GM21786 (cell line): Measurements from ENCODE around the gene GON4L.
"Not testable (repeated sequence)": the region's sequence is repeated elsewhere in the genome, so short reads cannot be mapped to it uniquely, and the experiment has no call there.

Source experiments
- ATAC-seq: cut with Tn5 transposase; IDR thresholded peaks from one replicate; pipeline ENCODE4 v1.9.1; 2021; ENCODE audit not compliant: unreplicated experiment

GON4L gene

DNA sequence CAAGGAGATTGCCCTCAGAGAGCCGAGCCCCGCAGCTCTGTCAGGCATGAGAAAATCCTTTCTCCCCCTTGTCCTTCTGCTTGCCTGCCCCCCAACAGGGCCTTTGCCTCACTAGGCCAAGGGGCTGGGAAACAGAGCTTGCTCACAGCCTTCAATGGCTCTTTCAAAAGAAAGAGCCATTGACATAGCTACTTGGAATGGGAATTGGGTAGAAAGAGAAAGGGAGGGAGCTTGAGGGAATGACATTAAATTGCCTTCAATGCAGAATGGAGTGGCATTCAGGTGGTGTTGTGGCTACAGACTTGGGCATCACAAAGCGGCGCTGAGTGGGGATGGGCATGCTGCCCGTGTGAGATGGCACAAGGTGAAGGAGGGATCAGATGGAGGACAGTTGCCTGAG lies 15.5 kb upstream of the GON4L start:
- no peak for ATAC-seq

DNA sequence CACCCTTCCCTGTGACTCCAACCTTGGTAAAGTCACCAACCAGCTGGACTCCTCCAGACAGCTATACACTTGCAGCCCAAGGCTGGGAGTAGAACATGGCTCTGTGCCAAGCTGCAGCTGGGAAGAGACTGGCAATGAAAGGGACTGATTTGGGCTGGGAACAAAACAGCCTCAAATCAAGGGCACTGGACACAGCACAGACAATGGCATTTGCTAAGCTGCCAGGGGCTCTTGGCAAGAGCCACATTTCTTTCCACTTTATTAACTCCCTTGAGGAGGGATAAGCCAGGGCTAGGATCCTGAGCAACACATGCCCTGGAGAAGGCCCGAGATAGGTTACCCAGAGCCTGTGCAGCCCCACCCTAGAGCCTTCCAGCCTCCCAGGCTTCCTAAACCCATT lies 14.4 kb upstream of the GON4L start:
- ATAC-seq: no peak

DNA sequence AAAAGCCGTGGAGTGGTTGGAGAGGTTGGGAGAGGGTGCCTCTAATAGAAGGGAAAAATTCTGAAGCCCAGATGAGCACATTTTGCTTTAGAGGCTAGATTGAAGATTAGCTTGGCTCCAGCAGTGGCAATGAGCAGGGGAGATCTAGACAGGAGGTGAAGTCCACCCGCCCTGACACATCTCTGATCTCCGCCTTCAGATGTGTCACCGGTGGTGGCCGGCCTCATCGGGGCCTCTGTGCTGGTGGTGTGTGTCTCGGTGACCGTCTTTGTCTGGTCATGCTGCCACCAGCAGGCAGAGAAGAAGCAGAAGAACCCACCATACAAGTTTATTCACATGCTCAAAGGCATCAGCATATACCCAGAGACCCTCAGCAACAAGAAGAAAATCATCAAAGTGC lies 10.8 kb upstream of the GON4L start:
- ATAC-seq: no peak

DNA sequence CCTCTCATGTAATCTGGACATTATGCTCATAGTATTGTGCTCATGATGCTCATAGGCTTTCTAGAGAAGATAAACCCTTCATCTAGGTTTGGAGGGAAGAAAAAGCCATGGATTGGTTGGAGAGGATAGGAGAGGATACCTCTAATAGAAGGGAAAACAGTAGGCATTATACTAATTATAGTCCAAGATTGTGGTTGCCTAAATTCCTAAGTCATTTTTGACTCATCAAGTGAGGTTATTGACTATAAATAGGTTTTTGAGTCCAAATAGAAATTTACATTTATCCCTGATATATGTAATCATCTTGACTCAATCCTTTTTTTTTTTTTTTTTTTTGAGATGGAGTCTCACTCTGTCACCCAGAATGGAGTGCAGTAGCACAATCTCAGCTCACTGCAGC lies 7.4 kb upstream of the GON4L start:
- no peak for ATAC-seq

DNA sequence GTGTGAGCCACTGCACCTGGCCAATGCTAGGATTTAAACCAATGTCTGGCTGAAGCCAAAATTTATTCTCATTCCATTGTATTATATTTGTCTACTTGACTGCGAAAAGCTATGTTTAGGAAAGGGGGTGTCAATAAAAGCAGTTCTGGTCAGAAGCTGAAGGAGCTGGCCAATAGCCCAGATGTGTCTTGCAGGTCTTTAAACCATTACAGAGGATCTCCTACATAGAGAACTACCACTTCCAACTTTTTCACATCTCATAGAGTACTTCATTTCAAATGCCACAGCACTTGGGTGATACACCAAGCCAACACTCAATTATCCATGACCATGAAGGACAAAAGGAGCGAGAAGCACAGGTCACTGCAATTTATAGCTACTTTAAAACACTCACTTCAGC lies 4.9 kb upstream of the GON4L start:
- no peak for ATAC-seq

DNA sequence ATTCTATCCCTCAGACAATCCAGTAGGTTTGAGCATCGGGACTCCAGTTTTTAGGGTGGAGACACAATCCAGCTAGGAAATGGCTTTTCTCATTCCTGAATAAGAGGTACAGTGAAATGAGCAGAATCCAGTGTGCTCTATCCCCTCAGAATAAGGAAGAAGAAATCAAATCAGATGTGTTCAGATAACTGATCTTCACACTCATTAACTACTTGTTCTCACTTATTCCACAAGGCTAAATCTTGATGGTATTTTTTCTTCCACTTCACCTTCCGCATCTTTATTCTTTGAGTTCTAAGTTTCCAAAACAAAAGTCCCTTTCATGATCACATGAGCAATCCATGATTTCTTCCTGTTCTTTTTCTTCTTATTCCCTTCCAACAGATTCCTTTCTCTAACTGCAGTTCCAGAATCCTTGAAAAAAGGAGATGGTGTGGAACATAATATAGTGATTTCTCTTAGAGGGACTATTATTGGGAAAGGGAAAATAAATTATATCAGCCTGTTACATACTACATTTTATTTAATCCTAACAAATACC lies 4.0 kb upstream of the GON4L start:
- no peak for ATAC-seq

DNA sequence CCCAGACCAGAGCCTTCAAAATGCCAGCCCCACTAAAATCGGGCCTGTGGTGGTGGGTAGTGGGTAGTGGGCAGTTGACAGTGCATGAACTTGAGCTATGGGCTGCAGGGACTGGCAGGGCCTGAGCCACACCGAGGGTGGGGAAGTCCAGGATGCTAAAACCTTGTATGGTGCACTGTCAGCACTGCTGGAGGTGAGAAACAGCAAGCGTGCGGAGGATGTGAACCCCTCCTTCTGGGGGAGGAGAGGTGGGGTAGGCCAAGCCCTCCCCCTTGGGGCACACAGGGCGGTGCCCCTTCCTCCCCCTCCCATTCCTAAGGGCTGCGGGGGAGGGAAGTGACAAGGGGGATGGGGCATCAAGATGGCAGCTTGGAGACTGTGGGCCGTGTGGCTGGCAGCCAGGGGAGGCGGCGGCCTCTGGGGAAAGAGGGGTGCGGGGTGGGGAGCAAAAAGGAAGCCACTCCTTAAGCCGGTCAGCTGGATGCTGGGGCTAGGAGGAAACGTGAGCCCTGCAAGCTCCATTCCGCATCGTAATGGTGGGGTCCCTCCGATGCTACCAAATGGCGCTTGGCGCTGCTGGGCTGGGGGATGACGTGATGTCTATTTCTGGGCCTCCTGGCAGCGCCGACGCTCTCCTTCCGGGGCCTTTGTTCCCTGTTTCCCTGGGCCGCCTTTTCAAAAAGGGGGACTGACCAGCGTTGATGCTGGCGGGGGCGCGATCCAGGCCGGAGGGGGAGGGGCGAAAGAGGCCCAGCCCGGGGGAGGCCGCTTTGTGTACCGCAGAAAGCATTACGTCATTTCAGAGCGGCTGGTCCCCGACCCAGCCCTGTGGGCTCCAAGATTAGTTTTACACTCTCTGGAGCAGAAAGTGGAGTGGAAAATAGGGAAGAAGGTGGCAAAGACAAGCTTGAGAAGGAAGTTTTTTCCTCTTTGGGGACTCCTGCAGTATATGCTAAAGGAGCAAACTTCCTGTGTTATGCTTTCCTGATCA lies 3.2 kb upstream of the GON4L start:
- ATAC-seq: no peak

DNA sequence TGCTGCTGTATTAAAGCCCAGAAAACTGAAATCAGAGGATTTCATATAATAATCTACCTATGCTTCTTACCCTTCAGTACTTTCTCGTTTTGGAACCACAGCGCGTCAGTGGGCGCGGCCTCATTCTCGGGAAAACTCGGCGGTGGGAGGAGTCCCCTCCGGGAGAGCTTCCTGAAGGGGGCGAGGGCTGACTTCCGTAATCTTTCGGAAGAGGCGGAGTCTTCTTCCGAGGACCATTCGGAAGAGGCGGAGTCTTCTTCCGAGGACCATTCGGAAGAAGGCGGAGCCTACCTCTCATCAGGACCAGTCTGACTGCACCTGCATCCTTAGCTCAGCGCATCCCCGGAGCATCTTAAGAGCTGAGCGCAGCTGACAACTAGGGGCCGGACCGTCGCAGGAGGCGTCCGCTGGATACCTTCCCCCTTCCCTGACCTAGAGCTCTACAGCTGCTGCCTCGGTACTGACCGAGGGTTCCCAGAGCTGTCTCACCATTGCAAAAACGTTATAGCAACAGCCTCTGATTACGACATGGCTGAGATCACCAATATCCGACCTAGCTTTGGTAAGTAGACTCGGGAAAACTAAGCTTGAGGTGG lies 2.3 kb upstream of the GON4L start, which contains the start of gene SYT11:
SYT11 (plus strand) TSS at position 334 of the 596 bp plus-strand sequence; CDS start at position 529, 195 bp downstream.
- ATAC-seq: peak; percentile 64

DNA sequence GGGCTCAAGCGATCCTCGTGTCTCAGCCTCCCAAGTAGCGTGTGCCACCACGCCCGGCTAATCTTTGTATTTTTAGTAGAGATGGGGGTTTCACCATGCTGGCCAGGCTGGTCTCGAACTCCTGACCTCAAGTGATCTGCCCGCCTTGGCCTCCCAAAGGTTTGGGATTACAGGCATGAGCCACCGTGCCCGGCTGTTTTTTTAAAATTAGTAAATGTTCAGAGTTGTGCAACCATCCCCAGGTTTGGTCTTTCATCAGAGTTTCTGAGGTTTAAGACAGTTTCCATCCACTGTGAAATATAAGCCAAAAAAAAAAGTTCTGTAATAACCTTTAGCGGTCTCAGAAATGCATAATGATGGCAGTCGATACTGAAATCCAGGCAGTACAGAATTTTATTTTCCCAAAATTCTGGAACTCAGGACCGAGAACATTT lies 1.8 kb upstream of the GON4L start:
- ATAC-seq: peak; percentile 2

DNA sequence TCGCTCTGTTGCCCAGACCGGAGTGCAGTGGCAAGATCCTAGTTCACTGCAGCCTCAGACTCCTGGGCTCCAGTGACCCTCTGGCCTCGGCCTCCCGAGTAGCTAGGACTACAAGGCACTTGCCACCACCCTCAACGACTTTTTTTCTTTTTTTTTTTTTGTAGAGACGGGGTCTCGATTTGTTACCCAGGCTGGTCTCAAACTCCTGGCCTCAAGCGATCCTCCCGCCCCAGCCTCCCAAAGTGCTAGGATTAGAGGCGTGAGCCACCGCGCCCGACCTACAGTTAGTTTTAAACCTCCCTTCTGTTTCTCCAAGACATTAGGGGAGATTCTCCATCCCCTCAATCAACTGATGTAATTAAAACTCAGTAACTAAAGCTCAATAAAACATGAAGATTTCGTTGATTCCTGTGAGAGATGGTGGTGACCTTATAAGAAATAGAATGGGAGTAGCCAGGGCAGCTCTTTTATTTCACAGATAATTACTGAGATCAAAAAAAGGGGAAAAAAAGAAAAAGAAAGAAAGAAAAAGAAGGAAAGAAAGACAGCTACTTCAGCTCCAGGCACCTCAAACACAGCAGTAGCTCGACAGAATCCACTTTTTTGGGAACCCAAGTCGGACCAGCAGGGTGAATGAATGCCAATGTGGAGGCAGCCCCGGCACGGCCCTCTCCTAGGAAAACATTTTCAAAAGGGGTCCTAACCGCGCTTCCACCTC lies 598 bp downstream of the GON4L start:
- no peak for ATAC-seq

DNA sequence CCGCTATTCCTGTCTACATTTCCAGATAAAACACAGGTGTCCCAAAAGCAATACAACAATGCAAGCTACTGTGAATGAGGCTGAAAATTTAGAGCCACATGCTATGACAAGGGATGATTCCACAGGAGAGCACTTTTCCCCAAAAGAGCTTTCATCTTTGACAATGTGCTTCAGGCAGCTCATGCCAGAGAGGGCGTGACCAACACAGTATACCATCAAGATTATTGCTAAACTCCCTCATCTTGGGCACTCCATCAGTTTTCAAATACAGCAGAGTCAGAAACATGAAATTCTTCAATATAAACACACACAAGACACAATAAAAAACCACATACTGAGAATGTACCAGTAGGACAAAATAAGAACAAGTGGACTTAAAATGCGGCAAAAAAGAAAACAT lies 6.7 kb downstream of the GON4L start:
- ATAC-seq: no peak

DNA sequence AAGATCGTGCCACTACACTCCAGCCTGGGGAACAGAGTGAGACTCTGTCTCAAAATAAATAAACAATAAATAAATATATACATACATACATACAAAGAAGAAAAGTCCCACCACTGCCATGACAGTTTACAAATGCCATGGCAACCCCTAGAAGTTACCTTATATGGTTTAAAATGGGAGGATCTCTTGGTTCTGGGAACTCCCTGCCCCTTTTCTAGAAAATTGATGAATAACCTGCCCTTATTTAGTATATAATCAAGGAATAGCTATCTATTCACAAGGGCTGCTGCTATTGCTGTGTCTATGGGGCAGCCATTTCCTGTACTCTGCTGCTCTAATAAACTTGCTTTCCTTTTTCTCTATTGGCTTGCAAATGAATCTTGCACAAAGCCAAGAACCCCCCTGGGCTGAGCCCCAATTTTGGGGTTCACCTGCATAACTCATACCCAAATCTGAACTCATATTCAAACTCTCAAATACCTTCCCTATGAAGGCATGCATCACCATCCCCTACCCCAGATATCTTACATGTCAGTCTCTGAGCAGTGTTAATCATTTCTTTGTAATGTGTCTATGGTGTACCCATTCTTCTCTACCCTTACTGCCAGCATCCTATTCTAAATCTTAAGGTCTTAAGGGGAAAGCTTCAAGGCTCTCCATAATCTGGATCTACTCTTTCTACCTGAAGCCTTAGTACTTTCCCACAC lies 9.0 kb downstream of the GON4L start:
- ATAC-seq: no peak

DNA sequence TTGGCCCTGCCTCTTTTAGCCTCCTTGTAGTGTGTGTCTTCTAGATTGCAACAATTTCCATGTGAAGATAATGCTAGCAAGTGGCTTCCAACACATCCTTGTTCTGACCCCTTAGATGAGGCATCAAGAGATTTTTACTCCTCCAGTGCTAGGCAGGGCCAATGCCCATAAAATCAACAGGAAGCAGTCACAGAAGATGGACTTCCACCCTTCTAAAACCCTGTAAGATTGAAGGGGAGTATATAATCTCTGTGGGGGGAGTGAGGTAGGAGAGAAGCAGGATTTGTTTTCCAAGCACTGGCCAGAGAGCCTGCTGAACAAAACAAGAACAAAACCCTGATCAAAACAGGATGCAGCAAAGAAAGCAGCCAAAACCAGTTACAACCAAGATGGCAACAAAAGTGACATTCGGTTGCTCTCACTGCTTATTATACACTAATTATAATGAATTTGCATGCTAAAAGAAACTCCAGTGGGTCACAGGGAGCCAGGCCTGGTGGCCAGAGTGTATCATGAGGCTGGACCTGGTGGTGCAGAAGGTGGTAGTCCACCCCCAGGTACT lies 12.1 kb downstream of the GON4L start:
- no peak for ATAC-seq

DNA sequence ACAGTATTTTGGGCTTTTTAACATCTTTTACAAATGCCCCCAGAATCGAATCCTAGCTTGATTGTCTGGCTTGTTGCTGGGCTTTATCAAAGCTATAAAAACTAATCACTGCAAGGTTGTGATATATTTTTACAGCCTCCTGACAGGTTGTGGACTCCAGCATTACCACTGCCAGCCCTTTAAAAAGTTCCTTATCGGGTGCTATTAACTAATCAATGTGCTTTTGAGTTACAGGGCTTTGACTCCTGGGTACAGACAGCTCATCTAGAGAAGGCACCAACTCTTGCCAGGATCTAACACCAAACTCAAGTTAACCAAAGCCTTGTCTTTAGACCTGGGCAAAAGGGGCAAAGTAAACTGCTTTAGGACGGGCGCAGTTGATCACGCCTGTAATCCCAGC lies 16.6 kb downstream of the GON4L start:
- ATAC-seq: no peak

DNA sequence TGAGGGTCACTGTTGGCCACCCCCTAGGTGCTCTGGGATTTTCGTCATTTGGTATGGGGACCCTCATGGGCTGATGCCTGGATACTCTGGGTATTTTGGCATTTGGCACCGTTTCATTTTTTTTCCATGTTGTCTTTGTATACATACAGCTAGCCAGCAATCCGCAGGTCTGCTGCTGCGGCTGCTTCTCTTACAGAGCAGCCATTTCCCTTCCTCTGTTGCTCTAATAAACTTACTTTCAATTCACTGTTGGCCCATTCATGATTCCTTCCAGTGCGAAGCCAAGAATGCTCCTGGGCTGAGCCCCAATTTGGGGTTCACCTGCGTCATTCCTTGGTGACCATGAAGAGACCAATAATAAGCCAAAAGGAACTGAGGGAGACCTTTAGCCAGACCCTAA lies 21.5 kb downstream of the GON4L start:
- no peak for ATAC-seq

DNA sequence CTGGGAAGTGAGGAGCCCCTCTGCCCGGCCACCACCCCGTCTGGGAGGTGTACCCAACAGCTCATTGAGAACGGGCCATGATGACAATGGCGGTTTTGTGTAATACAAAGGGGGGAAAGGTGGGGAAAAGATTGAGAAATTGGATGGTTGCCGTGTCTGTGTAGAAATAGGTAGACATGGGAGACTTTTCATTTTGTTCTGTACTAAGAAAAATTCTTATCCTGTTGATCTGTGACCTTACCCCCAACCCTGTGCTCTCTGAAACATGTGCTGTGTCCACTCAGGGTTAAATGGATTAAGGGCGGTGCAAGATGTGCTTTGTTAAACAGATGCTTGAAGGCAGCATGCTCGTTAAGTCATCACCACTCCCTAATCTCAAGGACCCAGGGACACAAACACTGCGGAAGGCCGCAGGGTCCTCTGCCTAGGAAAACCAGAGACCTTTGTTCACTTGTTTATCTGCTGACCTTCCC lies 22.1 kb downstream of the GON4L start:
- not testable (repeated sequence) for ATAC-seq

DNA sequence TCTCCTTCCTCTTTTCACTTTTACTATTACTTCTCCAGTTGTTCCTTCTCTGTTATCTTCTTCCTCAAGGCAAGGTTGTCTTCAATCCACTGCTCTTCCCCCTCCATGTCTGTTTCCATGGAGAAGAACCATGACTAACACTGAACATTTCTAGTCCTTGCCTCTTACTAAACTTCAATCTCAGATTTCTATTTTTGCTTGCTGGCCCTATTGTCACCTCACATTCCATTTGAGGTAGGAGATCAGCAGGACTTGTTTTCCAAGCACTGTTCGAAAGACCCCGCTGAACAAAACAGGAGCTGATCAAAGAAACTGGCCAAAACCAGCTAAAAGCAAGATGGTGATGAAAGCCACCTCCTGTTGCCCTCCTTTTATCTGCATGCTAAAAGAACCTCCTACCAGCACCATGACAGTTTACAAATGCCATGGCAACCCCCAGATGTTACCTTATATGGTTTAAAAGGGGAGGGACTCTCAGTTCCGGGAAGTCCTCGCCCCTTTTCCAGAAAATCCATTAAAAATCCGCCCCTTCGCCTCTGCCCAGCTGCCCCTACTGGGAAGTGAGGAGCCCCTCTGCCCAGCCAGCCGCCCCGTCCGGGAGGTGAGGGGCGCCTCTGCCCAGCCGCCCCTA lies 22.6 kb downstream of the GON4L start:
- no peak for ATAC-seq

DNA sequence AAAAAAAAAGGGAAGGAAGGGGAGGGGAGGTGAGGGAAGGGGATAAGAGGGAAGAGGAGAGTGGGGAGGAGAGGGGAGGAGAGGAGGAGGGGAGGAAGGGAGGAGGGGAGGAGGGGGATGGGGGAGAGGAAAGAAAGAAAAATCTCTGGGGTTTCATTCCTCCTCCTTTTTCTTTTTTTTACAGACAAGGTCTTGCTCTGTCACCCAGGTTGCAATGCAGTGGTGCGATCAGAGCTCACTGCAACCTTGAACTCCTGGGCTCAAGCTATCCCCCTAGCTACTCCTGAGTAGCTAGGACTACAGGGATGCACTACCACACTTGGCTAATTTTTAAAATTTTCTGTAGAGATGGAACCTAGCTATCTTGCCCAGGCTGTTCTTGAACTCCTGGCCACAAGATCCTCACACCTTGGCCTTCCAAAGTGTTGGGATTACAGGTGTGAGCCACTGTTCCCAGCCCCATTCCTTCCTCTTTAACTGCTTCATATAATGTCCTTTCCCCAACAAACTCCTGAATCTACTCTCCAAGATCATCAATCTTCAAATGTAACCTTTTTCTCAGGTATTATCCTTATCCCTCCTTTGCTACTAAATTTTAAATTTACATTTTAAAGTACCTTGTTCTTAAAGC lies 23.2 kb downstream of the GON4L start:
- no peak for ATAC-seq

DNA sequence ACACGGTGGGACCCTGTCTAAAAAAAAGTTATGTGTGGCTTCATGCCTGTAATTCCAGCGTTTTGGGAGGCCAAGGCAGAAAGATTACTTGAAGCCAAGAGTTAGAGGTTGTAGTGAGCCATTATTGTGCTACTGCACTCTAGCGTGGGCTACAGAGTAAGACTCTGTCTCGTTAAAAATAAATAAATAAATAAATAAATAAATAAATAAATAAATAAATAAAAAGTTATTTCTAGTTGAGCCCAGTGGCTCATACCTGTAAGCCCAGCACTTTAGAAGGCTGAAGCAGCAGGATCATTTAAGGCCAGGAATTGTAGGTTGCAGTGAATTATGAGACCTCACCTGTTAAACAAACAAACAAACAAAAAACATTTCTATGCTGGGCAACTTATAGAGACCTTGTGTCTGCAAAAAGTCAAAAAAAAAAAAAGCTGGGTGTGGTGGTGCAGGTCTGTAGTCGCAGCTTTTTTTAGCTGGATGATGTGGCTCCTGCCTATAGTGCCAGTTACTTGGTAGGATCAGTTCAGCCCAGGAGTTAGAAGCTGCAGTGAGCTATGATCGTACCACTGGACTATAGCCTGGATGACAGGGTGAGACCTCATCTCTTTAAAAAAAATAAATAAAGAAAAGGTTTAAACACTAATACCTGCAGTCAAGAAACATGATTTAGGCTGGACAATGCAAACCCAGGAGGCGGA lies 25.6 kb downstream of the GON4L start:
- no peak for ATAC-seq
